ENCODE results near the gene HOXD10.

The HOXD10 gene
- total RNA-seq, result 0.04 to 0.05 reads per million in 2 donors

- DNase-seq, result no peak
Observed at GRCh38 chr2:176115883-176116813, at the start of gene HOXD10. Gene HOXD10, plus strand, starts transcription at chr2:176116778. Its CDS starts 56 bp downstream, at chr2:176116834.

GRCh38 chr2:176067589-176068418 lies 48.8 kb upstream of the HOXD10 start:
- DNase-seq, result no peak

- DNase-seq, result no peak
Observed at GRCh38 chr2:176068419-176068832, 48.2 kb upstream of the HOXD10 start.

- DNase-seq, result no peak
Observed at GRCh38 chr2:176071330-176072291, 45.0 kb upstream of the HOXD10 start.

- DNase-seq, result no peak
Observed at GRCh38 chr2:176072292-176072669, 44.3 kb upstream of the HOXD10 start.

- DNase-seq, result no peak
Observed at GRCh38 chr2:176072951-176073904, 43.4 kb upstream of the HOXD10 start.

GRCh38 chr2:176074919-176075425 lies 41.6 kb upstream of the HOXD10 start:
- DNase-seq, result no peak

- DNase-seq, result no peak
Observed at GRCh38 chr2:176075481-176075880, 41.1 kb upstream of the HOXD10 start.

- DNase-seq, result no peak
Observed at GRCh38 chr2:176076063-176076462, 40.5 kb upstream of the HOXD10 start.

GRCh38 chr2:176076796-176077195 lies 39.8 kb upstream of the HOXD10 start:
- no peak for DNase-seq

- no peak for DNase-seq
Observed at GRCh38 chr2:176078541-176079284, 37.9 kb upstream of the HOXD10 start.

GRCh38 chr2:176079285-176079830 lies 37.2 kb upstream of the HOXD10 start:
- DNase-seq, result no peak

- no peak for DNase-seq
Observed at GRCh38 chr2:176079831-176080539, 36.6 kb upstream of the HOXD10 start.

- DNase-seq, result no peak
Observed at GRCh38 chr2:176080540-176081375, 35.8 kb upstream of the HOXD10 start.

GRCh38 chr2:176081376-176081836 lies 35.2 kb upstream of the HOXD10 start:
- DNase-seq, result no peak

GRCh38 chr2:176081837-176082524 lies 34.6 kb upstream of the HOXD10 start:
- no peak for DNase-seq

- no peak for DNase-seq
Observed at GRCh38 chr2:176082525-176082823, 34.1 kb upstream of the HOXD10 start.
